CD4-positive, alpha-beta T cell treated with Interleukin-10 for 1 hour (primary cell): ENCODE data around the gene PCDHA11.
"Not testable (repeated sequence)": the region's sequence is repeated elsewhere in the genome, so short reads cannot be mapped to it uniquely, and the experiment has no call there.

Source experiments
- DNase-seq: peaks from one replicate; pipeline ENCODE4 v3.0.0-alpha.2; 2020

The PCDHA11 gene

DNA sequence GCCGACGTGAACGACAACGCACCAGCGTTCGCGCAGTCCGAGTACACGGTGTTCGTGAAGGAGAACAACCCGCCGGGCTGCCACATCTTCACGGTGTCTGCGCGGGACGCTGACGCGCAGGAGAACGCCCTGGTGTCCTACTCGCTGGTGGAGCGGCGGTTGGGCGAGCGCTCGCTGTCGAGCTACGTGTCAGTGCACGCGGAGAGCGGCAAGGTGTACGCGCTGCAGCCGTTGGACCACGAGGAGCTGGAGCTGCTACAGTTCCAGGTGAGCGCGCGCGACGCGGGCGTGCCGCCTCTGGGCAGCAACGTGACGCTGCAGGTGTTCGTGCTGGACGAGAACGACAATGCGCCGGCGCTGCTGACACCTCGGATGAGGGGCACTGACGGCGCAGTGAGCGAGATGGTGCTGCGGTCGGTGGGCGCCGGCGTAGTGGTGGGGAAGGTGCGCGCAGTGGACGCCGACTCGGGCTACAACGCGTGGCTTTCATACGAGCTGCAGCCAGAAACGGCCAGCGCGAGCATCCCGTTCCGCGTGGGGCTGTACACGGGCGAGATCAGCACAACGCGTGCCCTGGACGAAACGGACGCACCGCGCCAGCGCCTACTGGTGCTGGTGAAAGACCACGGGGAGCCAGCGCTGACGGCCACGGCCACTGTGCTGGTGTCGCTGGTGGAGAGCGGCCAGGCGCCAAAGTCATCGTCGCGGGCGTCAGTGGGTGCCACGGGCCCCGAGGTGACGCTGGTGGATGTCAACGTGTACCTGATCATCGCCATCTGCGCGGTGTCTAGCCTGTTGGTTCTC, 18.7 kb upstream of the PCDHA11 start:
- DNase-seq: not testable (repeated sequence)

DNA sequence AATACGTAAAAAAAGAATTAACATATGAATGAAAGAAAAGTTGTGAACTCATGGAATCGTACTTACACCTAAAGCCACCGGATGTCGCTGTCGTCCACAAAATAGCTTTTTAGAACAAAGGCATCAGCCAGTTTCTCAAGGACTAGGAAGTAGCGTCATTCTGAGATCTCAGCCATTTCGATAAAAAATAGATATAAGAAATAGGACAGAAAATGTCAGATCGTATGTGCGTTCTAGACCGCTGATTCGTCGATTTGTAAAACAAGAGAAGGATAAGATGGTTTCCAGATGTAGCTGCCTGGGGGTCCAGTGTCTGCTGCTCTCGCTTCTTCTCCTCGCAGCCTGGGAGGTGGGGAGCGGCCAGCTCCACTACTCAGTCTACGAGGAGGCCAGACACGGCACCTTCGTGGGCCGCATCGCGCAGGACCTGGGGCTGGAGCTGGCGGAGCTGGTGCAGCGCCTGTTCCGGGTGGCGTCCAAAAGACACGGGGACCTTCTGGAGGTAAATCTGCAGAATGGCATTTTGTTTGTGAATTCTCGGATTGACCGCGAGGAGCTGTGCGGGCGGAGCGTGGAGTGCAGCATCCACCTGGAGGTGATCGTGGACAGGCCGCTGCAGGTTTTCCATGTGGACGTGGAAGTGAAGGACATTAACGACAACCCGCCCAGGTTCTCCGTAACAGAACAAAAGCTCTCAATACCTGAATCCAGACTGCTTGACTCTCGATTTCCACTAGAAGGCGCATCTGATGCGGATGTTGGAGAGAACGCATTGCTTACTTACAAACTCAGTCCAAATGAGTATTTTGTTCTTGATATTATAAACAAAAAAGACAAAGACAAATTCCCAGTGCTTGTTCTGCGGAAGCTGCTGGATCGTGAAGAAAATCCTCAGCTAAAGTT, 12.7 kb upstream of the PCDHA11 start, which contains the start of gene PCDHA10:
Gene PCDHA10, plus strand, starts transcription at position 126 of the 903 bp plus-strand sequence. Its CDS starts 152 bp downstream, at position 278.
- DNase-seq: no peak

DNA sequence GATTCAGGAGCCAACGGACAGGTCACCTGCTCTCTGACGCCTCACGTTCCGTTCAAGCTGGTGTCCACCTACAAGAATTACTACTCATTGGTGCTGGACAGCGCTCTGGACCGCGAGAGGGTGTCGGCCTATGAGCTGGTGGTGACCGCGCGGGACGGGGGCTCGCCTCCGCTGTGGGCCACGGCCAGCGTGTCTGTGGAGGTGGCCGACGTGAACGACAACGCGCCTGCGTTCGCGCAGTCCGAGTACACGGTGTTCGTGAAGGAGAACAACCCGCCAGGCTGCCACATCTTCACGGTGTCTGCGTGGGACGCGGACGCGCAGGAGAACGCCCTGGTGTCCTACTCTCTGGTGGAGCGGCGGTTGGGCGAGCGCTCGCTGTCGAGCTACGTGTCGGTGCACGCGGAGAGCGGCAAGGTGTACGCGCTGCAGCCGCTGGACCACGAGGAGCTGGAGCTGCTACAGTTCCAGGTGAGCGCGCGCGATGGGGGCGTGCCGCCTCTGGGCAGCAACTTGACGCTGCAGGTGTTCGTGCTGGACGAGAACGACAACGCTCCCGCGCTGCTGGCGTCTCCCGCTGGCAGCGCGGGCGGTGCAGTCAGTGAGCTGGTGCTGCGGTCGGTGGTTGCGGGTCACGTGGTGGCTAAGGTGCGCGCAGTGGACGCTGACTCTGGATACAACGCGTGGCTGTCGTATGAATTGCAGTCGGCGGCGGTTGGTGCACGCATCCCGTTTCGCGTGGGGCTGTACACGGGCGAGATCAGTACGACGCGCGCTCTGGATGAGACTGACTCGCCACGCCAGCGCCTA, 11.4 kb upstream of the PCDHA11 start:
- no peak for DNase-seq

DNA sequence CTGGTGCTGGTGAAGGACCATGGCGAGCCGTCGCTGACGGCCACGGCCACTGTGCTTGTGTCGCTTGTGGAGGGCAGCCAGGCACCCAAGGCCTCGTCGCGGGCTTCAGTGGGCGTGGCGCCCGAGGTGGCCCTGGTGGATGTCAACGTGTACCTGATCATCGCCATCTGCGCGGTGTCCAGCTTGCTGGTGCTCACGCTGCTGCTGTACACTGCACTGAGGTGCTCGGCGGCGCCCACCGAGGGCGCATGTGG, 10.8 kb upstream of the PCDHA11 start:
- DNase-seq: no peak

DNA sequence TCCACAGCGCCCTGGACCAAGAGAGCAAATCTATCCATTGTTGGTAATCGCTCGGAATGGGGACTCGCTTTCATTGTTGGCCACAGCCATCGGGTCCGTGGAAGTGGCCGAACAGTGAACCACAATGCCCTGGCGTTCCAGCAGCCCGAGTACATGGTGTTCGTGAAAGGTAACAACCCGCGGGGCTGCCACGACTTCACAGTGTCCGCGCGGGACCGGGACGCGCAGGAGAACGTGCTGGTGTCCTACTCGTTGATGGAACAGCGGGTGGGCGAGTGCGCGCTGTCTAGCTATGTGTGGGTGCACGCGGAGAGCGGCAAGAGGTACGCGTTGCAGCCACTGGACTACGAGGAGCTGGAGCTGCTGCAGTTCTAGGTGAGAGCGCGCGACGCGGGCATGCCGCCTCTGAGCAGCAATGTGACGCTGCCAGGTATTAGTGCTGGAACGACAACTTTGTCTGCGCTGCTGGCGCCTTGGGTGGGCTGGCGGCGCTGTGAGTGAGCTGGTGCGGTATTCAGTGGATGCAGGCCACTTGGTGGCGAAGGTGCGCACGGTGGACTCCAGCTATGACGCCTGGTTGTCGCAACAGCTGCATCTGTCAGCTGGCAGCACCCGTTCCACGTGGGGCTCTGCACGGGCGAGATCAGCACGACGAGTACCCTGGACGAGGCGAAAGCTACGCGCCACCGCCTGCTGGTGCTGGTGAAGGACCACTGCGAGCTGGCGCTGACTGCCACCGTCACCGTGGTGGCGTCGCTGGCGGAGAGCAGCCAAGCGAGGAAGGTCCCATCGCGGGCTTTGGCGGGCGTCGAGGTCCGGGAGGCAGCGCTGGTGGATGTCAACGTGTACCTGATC, 6.1 kb upstream of the PCDHA11 start:
- no peak for DNase-seq

DNA sequence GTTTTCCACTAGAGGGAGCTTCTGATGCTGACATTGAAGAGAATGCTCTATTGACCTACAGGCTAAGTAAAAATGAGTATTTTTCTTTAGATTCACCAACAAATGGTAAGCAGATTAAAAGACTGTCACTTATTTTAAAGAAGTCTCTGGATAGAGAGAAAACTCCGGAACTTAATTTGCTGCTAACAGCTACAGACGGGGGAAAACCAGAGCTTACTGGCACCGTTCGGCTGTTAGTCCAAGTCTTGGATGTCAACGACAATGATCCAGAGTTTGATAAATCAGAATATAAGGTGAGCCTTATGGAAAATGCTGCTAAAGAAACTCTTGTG, 764 bp downstream of the PCDHA11 start:
- DNase-seq: no peak

DNA sequence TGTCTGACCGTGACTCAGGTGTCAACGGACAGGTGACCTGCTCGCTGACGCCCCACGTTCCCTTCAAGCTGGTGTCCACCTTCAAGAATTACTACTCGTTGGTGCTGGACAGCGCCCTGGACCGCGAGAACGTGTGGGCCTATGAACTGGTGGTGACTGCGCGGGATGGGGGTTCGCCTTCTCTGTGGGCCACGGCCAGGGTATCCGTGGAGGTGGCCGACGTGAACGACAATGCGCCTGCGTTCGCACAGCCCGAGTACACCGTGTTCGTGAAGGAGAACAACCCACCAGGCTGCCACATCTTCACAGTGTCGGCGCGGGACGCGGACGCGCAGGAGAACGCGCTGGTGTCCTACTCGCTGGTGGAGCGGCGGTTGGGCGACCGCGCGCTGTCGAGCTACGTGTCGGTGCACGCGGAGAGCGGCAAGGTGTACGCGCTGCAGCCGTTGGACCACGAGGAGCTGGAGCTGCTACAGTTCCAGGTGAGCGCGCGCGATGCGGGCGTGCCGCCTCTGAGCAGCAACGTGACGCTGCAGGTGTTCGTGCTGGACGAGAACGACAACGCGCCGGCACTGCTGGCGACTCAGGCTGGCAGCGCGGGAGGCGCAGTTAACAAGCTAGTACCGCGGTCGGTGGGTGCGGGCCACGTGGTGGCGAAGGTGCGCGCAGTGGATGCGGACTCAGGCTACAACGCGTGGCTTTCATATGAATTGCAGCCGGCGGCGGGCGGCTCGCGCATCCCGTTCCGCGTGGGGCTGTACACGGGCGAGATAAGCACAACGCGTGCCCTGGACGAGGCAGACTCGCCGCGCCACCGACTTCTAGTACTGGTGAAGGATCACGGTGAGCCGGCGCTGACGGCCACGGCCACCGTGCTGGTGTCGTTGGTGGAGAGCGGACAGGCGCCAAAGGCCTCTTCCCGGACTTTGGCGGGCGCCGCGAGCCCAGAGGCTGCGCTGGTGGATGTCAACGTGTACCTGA, 1.8 kb downstream of the PCDHA11 start:
- DNase-seq: no peak

DNA sequence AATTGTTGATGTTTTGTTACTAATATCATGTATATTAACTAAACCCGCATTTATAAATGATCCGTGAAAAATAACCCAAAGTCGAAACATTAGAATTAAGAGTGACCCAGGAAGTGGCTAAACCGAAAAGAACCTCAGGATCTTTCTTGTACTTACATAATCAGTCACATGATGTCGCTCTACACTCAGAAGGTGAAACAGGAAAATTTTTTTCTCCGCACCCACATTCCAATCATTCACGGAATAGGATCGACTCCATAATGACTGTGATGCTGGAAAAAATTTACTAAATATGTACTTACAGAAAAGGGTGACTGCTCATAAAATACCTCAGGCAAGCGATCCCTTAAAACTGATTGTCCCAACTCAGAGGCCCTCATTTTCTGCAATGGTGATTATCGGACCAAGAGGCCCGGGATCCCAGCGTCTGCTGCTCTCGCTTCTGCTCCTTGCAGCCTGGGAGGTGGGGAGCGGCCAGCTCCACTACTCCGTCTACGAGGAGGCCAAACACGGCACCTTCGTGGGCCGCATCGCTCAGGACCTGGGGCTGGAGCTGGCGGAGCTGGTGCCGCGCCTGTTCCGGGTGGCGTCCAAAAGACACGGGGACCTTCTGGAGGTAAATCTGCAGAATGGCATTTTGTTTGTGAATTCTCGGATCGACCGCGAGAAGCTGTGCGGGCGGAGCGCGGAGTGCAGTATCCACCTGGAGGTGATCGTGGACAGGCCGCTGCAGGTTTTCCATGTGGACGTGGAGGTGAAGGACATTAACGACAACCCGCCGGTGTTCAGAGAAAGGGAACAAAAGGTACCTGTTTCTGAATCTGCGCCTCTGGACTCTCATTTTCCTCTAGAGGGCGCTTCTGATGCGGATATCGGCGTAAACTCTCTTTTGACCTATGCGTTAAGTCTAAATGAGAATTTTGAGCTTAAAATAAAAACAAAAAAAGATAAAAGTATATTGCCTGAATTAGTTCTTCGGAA, 6.6 kb downstream of the PCDHA11 start, which contains the start of gene PCDHA12:
Gene PCDHA12, plus strand, starts transcription at position 224 of the 981 bp plus-strand sequence. Its CDS starts 165 bp downstream, at position 389.
- DNase-seq: no peak

DNA sequence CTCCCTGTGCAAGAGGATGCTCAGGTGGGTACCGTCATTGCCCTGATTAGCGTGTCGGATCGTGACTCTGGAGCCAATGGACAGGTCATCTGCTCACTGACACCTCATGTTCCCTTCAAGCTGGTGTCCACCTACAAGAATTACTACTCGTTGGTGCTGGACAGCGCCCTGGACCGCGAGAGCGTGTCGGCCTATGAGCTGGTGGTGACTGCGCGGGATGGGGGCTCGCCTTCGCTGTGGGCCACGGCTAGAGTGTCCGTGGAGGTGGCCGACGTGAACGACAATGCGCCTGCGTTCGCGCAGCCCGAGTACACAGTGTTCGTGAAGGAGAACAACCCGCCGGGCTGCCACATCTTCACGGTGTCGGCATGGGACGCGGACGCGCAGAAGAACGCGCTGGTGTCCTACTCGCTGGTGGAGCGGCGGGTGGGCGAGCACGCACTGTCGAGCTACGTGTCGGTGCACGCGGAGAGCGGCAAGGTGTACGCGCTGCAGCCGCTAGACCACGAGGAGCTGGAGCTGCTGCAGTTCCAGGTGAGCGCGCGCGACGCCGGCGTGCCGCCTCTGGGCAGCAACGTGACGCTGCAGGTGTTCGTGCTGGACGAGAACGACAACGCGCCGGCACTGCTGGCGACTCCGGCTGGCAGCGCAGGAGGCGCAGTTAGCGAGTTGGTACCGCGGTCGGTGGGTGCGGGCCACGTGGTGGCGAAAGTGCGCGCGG, 7.9 kb downstream of the PCDHA11 start:
- not testable (repeated sequence) for DNase-seq

DNA sequence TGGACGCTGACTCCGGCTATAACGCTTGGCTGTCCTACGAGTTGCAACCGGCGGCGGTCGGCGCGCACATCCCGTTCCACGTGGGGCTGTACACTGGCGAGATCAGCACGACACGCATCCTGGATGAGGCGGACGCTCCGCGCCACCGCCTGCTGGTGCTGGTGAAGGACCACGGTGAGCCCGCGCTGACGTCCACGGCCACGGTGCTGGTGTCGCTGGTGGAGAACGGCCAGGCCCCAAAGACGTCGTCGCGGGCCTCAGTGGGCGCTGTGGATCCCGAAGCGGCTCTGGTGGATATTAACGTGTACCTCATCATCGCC, 8.5 kb downstream of the PCDHA11 start:
- DNase-seq: no peak

DNA sequence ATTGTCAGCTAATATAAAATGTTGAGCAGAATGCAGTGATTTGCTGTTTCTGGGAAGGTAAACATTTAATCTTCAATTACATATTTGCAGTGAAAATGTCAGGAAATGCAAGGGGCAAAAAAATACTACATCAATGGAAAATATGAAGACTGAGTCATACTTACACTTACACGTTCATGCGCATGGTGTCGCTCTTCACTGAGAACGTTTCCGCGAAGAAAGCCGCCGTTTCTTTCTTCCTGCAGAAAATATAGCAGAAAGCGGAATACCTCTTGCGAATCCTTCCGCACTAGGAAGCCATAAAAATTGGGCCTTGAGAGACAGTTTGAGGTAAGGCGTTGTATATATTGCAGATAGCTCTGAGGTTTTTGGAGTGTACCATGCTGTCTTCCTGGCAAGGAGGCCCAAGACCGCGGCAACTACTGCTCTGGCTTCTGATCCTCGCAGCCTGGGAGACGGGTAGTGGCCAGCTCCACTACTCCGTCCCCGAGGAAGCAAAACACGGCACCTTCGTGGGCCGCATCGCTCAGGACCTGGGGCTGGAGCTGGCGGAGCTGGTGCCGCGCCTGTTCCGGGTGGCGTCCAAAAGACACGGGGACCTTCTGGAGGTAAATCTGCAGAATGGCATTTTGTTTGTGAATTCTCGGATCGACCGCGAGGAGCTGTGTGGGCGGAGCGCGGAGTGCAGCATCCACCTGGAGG, 13.3 kb downstream of the PCDHA11 start, which contains the start of gene PCDHA13:
Gene PCDHA13, plus strand, starts transcription at position 236 of the 702 bp plus-strand sequence. Its CDS starts 145 bp downstream, at position 381.
- DNase-seq: no peak

DNA sequence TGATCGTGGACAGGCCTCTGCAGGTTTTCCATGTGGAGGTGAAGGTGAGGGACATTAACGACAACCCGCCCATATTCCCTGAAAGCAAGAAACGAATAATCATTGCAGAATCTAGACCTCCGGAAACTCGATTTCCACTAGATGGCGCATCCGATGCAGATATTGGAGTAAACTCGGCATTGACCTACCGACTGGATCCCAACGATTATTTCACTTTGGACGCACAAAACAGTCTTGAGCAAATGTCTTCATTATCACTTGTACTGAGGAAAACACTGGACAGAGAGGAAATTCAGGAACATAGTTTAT, 13.8 kb downstream of the PCDHA11 start:
- no peak for DNase-seq

DNA sequence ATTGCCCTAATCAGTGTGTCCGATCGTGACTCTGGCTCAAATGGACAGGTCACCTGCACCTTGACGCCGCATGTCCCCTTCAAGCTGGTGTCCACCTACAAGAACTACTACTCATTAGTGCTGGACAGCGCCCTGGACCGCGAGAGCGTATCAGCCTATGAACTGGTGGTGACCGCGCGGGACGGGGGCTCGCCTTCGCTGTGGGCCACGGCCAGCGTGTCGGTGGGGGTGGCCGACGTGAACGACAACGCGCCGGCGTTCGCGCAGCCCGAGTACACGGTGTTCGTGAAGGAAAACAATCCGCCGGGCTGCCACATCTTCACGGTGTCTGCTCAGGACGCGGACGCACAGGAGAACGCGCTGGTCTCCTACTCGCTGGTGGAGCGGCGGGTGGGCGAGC, 14.6 kb downstream of the PCDHA11 start:
- DNase-seq: no peak

DNA sequence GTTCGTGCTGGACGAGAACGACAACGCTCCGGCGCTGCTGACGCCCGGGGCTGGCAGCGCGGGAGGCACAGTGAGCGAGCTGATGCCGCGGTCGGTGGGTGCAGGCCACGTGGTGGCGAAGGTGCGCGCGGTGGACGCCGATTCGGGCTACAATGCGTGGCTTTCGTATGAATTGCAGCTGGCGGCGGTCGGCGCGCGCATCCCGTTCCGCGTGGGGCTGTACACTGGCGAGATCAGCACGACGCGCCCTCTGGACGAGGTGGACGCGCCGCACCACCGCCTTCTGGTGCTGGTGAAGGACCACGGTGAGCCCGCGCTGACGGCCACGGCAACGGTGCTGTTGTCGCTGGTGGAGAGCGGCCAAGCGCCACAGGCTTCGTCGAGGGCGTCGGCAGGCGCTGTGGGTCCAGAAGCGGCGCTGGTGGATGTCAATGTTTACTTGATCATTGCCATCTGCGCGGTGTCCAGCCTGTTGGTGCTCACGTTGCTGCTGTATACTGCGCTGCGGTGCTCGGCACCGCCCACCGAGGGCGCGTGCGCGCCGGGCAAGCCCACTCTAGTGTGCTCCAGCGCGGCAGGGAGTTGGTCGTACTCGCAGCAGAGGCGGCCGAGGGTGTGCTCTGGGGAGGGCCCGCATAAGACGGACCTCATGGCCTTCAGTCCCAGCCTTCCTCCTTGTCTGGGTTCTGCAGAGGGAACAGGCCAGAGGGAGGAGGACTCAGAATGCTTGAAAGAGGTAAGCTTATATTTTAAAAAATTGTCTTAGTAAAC, 15.4 kb downstream of the PCDHA11 start:
- no peak for DNase-seq

DNA sequence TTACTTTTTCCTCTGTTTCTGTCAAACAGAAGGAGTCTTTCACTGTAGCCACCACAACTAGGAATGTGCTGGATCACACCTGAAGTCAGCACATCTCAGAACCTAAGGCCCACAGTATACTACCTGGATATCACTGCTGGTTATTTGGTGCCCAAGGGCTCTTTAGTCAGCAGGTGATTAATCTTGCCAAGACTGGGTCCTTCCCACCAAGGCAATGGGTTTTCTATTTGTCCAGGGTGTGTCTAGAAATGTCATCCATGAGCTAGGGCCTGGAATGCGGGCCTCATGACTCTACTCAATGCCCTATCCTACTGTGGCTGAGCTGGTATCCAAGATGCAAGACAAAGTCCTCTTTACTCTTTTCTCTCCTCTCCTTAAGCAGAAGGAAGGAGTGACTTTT, 47.6 kb downstream of the PCDHA11 start:
- DNase-seq: no peak
